Measurements from ENCODE around the gene PPP2R2B. TPM values are rescaled to one million over a fixed set of nuclear protein-coding genes. Genes with fewer than 3 reads are reported as not detected.

Gene PPP2R2B
- total RNA-seq, 4 donors from 2014 or later: 0.31 to 1.9 (median 0.96) TPM

GRCh38 chr5:146630472-146630871 is 248.1 kb downstream of the PPP2R2B start:
- no peak for DNase-seq (ENCODE audit: low spot score)
- ATAC-seq (ENCODE audit: low FRiP score): no peak
- TF ChIP-seq CTCF (IDR thresholded peaks at IDR 0.05): no peak

GRCh38 chr5:146628950-146629349 is 249.6 kb downstream of the PPP2R2B start:
- no peak for TF ChIP-seq CTCF (IDR thresholded peaks at IDR 0.05)
- ATAC-seq (ENCODE audit: low FRiP score) (no peak), DNase-seq (ENCODE audit: low spot score) (no peak)

- DNase-seq (ENCODE audit: low spot score) (no peak), ATAC-seq (ENCODE audit: low FRiP score) (no peak)
- TF ChIP-seq CTCF (IDR thresholded peaks at IDR 0.05): no peak
Measured at GRCh38 chr5:146626936-146627335, 251.6 kb downstream of the PPP2R2B start.

GRCh38 chr5:146624179-146624578 is 254.4 kb downstream of the PPP2R2B start:
- no peak for TF ChIP-seq CTCF (IDR thresholded peaks at IDR 0.05)
- ATAC-seq (ENCODE audit: low FRiP score) (no peak), DNase-seq (ENCODE audit: low spot score) (no peak)

- ATAC-seq (ENCODE audit: low FRiP score) (no peak), DNase-seq (ENCODE audit: low spot score) (no peak)
- no peak for TF ChIP-seq CTCF (IDR thresholded peaks at IDR 0.05)
Measured at GRCh38 chr5:146623666-146624065, 254.9 kb downstream of the PPP2R2B start.

GRCh38 chr5:146623009-146623408 is 255.5 kb downstream of the PPP2R2B start:
- no peak for ATAC-seq (ENCODE audit: low FRiP score)
- DNase-seq (ENCODE audit: low spot score): no peak
- TF ChIP-seq CTCF (IDR thresholded peaks at IDR 0.05): no peak

GRCh38 chr5:146622391-146622790 is 256.2 kb downstream of the PPP2R2B start:
- DNase-seq (ENCODE audit: low spot score) (no peak), ATAC-seq (ENCODE audit: low FRiP score) (no peak)
- TF ChIP-seq CTCF (IDR thresholded peaks at IDR 0.05): no peak
